SKM-1 treated with dmso at 0.1 percent for 144 hours (cell line): ENCODE data around the gene XYLT2.

Source experiments
- DNase-seq: peaks from one replicate; lab custom pipeline; 2025; ENCODE audit not compliant: unreplicated experiment; lab: John Stamatoyannopoulos, UW

XYLT2 gene

DNA sequence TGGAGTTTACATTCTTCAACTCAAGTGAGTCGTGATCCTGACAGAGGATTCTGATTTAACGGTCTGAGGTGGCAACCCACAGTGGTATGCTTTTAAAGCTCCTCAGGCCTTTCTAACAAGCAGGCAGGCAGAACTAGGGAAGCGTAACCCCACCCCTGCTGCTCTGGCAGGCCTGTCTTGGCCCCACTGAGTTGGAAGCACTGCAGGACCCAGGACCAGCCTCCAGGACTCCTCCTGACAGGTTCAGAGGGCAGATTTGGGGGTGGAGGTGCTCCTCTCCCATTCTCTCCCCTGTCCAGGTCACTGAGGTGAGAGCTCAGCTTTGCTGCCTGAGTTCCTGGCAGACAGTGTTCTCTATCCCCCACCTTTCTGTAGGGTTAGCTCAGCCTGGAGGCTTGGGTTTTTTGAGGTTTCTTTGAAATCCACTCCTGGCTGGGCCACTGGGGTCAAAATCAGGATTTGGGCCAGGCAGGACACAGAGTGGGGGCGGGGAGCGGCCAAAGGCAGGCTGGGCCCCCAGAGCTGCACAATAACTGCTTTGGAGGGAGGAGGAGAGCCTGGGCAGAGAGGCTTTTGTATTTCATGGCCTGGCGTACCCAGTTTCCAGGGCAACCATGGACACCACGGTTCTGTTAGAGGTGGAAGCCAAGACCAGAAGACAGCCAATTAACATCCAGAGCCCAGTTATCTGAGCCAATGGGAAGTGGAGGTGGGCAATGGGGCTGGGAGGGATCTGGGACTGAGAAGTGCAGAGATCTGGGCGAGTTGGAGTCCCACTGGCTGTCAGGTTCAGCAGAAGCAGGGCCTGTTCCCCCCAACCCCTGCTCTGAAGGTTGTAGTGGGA lies 17.5 kb downstream of the XYLT2 start:
- no peak for DNase-seq

DNA sequence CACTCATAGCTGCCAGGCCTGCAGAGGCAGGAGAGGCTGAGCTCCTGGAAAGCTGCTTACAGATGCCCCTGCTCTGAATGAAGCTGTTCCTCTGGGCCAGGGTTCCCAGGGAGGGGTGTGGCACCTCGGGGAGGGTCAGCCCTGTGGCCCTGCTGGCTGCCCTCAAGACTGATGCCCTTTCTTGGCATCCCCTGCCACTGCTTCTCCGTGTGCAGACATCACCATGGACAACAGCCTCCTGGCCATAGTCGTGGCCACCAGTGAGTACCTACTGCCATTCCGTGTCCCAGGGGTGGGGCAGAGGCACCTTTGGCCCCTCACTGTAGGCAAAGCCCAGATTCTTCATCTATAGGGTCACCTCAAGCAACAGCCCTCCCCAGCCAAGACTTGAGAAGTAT lies 18.1 kb downstream of the XYLT2 start:
- DNase-seq: no peak

DNA sequence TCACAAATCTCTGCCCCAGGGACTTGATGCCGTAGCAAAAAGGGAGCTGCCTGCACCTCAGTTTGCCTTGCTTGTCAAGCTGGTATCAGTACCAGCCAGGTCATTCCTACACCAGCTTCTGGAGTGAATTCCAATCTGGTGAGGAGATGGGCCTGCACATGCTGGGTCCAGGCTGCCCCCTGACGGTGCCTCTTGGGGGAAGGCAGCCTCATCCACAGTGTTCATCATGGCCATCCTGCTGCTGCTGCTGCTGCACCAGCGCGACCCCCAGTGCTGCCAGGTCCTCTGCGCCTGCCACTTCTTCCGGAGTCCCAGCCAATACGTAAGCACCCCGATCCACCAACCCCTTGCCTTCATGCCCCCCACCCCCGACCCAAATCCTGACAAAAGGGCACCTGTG lies 18.8 kb downstream of the XYLT2 start:
- DNase-seq: no peak

DNA sequence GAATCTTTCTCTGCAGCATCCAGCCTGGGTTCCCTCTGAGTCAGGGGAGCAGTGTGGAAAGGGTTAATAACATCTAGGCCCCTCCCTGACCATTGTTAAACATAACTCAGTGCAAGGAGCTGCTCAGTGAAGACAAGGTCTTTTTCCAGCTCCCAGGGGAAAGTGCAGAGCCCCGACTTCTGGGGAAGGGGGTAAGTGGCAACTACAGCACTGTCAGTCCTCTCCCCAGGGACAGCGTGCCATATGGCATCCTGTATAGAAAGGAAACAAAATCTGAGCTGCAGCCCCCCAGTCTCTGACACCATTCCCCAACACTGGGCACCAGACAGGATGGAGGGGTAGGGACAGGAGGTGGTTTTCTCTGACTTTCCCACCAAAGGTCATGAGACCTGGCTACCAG lies 19.2 kb downstream of the XYLT2 start:
- DNase-seq: no peak

DNA sequence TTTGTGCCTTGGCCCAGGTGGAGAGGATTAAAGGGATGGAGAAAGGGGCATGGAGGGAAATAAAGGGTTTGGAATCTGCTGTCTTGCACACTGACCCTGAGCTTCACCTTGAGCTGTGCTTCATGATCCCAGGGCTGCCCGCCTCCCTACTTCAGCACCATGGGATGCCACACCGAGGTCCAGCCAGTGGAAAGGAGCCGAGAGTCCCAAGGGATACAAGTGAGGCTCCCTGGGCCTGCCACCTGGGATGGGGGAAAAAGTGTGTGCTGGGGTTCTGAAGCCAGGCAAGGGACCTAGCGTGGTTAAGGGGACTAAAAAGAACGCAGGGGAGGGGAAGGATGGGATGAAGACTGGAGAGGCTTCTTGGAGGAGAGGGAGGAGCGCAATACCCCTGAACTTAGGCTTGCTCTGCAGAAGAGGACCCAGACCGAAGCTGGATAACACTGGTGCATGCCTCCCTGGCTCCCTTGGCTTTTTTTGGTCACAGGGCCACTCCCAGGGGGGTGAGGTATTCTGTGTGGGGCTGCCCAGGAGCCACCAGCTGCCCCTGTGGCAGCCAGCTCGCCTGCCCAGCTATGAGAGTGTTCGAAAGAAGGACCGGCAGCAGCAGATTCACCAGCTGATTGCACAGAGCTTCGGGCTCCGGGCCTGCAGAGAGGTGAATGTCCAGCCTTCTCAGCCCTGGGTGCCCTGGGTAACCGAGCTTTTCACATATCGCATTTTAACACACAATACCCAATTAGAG lies 19.9 kb downstream of the XYLT2 start:
- no peak for DNase-seq

DNA sequence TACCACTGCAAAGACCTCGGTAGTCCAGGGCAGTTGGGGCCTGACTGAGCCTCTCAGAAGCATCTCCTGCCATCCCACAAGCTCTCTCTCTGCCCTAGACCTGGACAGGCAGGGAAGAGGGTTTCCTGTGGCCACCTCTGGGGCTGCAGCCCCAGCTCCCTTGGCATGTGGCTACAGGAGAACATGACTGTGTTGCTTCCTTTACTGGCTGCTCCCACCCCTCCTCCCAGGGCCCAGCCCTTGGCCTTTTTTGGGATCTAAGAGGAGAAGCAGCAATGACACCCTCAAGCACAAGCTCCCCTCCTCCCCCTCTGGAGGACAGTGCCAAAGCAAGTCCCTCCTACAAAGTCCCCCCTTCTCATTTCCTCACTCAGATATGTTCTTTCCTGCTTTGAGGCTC lies 21.5 kb downstream of the XYLT2 start:
- DNase-seq: no peak

DNA sequence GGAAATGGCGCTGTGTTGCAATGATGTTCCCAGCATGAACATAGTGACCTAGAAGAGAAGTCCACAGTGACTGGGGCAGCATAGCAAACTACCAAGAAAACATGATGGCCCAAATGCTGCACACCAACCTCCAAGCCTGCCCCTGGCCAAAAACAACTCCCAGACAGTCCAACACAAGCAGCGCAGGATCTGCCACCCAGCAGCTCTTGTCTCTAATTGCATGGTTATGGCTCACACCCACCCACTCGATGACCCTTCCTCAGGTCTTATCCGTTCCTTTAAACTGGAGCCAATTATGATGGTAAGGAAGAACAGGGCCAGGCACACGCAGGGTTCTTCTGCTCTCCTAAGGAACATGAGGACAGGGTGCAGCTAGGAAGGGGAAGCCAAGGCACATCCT lies 24.1 kb downstream of the XYLT2 start:
- DNase-seq: no peak

DNA sequence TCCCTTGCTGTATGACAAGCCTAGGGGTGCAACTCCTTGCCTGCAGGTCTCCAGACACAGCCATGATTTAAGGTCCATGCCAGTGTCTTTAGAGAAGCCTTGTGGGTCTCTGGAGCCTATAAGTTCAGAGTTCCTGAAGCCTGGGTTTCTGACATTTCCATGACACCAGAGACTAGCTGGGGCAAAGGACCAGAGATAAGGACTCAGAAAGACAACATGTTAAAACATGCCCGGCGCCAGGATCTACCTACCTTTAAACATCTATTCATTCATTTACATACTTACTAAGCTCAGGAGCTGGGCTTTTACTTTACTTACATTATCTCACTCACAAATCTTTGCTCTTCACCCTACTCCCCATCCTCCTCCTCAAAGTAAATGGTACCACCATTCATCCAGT lies 25.6 kb downstream of the XYLT2 start:
- no peak for DNase-seq

DNA sequence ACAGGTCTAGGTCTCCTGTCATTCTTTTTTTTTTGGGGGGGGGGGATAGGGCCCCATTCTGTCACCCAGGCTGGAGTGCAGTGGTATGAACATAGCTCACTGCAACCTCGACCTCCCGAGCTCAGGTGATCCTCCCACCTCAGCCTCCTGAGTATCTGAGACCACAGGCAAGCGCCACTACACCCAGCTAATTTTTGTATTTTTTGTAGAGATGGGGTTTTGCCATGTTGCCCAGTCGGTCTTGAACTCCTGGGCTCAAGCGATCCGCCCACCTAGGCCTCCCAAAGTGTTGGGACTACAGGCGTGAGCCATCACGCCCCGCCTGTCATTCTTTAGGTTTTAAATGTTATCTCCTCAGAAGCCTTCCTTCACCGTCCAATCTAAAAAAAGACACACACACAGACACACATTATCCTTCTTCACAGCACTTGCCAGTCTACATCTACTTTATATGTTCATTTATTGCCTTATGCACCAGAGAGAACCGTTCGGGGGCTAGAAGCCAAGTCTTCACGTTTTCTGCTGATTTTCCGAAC lies 26.4 kb downstream of the XYLT2 start:
- DNase-seq: no peak

DNA sequence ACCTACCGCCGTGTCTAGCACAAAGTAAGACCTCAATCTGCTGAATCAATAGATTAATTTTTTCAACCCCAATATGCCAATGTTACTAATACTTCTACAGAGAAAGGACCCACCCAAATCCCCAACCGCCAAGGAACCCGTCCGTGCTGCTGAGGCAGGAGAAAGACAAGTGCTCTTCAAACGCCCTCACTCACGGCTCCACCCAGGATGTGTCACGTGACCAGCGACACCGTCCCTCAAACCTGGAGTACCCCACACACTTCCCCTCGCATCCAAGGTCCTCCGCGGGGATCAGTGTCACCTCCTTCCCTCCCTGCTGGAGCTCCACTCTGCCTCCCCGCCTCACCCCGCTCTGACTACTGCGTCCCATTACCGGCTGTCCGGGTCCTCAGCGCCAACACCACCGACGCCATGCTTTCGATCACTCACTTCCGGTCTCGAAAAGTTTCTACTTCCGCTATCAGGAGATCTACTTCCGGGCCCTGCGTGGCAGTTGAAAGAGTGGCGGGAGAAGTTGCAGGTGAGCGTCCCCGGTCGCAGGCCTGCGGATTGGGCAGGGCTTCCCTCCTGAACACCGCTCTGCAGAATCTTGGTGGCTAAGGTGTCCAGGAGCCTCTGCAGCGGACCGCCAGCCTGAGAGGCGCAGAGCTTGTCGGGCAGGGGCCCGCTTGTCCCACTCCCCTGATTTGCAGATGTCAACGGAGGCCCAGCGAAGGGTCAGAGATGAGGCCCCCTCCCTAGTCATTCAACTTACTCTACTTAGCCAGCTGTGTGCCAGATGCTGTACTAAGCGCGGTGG lies 27.0 kb downstream of the XYLT2 start, which contains the start of the genes EME1 and MRPL27:
Gene EME1, plus strand, starts transcription at position 472 of the 799 bp plus-strand sequence. CDS start 1,980 bp downstream, outside the sequence.
Gene MRPL27, minus strand, starts transcription at position 427 of the 799 bp plus-strand sequence. Its CDS starts 14 bp downstream, at position 413.
- DNase-seq: peak; percentile 92

DNA sequence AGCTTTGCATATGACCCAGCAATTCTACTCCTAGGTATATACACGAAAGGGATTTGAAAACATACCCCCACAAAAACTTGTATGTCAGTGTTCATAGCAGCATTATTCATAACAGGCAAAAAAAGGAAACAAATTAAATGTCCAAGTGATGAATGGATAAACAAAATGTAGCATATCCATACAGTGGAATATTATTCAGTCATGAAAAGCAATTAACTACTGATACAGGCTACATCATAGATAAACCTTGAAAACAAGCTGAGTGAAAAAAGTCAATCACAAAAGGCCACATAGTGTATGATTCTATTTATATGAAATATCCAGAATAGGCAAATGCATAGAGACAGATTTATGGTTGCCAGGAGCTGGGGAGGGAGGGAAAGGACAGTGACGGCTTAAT lies 27.8 kb downstream of the XYLT2 start:
- DNase-seq: no peak

DNA sequence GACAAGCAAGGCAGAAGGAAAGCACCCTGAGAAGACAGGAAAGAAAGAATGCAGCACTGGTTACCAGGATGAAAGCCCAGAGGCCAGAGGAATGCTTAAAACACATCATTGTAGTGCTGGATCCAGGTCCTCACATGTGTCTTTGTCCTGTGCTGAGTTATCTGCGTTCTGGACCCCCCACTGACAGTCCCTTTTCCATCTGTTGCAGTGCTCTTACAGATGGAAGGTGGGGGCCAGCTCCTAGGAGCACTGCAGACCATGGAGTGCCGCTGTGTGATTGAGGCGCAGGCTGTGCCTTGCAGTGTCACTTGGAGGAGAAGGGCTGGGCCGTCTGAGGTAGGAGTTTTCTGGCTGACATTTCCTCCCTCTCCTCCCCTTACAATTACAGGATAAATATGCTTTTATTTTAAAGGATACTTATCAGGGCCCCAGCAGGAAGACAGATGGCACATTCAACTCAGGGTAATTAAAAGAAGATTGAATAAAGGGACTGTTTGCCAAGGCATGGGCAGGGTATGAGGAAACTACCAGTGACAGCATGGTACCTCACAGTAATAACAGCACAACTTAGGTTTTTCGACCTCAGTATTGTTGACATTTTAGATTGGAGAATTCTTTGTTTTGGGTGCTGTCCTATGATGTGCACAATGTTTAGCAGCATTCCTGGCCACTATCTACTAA lies 30.1 kb downstream of the XYLT2 start:
- no peak for DNase-seq

DNA sequence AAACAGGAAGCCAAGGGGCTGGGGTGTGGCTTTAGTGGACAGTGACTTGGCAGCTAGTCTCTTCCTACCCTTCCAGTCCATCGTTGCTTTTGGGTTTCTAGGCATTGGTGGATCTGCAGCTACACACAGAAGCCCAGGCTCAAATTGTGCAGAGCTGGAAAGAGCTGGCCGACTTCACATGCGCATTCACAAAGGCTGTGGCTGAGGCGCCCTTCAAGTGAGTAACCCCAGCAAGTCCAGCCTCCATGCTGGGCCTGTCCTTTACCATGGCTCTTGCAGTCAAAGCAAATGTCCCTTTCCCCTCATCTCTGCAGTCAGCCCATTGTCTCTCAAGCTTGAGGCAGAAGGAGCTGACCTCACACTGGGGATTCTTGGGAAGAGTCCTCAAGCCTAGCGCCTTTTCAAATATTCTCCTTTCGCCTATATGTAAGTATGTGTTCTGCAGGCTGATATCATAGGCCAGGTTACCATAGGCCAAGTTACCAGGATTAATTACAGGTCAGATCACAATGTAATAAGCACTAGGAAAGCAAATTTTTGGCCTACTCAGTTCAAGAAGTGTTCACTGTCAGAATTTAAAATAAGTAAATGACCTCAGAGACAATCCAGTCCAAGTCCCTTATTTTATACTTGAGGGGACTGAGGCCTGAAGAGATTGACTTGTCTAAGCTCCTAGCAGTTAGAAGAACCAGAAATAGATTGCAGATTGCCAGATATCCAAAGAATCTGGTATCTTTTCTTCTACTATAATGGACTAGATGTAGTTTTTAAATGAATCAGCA lies 33.6 kb downstream of the XYLT2 start:
- no peak for DNase-seq

DNA sequence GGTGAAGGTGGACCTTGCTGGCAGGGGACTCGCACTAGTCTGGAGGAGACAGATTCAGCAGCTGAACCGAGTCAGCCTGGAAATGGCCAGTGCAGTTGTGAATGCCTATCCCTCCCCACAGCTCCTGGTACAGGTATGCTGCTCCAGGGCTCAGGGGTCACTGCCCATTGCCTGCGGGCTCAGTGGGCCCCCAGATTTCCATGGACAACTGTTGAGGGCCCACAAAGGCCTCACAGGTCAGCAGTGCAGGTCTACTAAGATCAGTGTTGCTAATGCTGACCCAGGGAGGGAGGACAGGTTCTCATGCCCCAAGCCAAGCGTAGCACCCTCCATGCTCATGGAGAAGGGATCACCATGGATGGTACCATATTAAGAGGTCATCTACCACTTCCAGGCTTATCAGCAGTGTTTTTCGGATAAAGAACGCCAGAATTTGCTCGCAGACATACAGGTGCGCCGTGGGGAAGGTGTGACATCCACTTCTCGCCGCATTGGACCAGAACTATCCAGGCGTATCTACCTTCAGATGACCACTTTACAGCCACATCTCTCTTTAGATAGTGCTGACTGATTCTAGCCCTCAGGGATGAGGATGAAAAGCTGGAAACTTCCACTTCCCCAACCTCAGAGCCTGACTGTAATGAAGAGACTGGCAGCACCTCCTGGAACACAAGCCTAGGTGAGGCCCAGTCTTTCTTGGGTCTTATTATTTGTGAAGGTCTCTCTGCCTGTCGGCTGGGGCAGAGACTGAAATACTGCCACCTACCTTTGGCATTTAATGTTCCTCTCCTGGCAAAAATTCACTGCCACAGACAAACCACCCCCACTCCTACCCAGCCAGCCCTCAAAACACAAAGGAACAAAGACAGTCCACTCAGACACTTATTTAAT lies 34.7 kb downstream of the XYLT2 start:
- DNase-seq: no peak

DNA sequence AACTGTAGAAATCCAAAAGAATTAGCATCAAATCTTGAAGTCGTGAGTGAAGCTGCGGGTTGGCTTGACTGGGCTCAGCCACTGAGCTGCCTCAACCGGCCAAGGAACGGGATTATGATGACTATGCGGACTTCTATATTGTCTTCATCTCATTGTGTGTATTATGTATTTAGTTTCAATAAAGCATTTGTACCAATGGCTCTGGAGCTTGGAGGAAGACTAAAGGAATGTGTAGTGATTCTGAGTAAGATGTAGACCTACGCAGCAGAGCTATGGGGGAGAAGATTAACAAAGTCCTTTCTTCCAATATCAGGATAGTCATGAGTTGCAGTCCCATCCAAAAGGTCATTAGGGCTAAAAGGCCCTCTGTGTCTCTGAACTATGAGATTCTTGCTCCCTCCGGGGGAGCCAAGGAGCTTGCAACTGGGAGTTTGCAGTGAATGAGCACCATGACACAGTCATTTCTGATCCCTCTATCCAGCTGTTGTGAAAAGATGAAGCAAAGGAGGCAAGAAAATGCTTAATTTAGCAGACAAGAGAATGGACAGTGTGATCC lies 35.4 kb downstream of the XYLT2 start:
- DNase-seq: no peak

DNA sequence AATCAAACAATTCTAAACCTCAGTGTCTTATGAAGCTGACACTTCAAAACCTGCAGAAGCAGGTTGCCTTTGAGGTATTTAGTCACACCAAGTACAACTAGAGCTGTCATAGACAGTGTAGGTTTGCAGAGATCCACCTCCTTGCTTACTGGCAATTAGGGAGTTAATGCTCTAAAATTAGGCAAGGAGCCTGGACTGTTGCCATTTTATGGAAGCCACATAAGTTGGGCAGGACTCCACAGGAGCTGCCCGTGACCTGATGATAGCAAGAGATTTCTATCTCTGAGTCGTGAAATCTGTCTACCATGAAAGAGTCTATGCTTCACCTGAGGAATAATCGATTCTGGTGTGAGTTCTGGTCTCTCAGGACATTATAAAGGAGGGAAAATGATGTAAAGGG lies 36.0 kb downstream of the XYLT2 start:
- no peak for DNase-seq

DNA sequence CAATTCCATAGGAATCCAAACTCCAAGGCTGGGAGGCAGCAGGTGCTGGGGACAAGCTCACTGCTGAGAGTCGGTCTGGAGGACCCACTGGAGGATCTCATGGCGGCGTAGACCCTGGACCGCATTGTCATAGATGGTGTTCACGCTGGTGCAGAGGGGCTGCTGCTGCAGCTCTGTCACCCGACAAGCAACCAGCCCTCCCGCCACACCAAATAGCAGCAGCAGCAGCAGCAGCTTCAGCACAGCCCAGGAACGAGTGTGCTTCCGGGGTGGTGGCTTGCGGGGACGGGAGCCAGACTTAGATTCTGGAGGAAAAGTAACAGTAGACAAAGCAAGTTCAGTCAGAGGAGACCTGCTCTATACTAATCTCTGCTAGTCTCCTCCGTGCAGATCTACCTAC lies 37.0 kb downstream of the XYLT2 start:
- no peak for DNase-seq

DNA sequence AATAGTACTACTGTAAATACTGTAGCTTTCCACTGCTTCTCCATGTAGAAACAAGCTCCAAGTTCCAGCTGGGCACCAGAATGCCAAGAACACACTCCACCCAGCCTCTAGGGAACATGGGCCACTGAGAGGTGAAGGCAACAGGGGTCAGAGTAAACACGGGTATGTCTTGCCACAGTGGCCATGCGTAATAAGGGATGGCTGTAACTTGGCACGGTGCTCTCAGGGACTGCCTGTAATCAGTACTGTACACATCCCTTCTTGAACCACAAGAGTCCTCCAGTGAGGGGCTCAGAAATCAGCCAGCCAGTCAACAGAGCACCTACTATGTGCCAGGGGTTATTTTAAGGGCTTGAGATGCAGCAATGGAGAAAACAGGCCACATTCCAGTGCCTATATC lies 40.6 kb downstream of the XYLT2 start:
- no peak for DNase-seq

DNA sequence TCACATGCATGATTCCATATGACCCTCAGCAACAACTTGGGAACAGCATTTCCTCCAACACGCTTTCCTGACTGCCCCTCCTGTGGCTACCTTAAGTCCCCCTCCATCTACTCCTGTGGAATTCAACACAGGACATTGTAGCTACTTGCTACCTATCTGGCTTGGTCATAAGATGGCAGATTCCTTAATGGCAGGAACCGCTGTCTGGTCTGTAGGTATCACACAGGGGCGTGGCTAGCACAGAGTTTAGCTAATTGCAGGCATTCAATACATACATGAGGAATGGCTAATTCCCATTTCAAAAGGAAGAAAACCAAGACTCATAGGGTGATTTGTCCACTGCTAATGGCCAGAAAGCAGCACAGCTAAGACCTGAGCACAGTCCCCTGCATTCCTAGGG lies 42.8 kb downstream of the XYLT2 start:
- no peak for DNase-seq
